Measurements from ENCODE around the gene EEF1AKMT2.
"Not testable (repeated sequence)": the region's sequence is repeated elsewhere in the genome, so short reads cannot be mapped to it uniquely, and the experiment has no call there.

The EEF1AKMT2 gene

DNA sequence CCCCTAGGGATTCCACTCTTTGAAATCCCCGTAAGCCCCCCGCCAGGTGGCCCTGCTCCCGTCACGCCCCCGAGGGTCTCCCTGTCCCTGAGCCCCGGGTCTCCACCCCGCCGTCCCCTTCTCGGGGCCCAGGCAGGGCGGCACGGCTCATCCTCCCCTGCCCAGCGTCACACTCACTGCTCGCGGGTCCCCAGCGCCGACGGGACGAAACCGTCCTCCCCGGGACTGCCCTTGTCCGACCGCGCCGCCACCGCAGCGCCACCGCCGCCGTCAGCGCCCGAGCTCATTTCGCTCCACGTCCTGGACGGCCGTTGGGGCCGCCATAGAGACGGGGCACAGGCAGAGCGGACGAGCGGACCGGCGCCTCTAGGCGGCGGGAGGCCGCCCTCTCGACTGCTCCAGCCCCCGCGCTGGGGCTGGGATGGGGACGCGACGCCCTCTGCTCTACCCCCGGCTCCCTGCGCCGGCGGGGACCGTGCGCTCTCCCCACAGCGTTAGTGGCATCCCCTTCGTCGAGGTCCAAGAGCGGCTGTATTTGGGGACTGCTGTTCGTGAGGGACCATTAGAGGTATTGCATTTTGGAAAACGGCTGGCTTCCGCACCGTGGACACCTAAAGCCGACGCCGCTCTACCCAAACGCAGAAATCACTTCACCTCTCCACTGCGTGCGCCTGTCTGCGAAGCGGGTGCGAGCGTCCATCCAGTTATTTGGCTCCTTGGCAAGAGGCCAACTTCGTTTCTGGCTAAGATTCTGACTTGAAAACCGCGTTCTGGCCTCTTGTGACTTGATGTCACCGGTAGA is at the start of gene EEF1AKMT2:
Gene EEF1AKMT2, minus strand, starts transcription at position 341 of the 802 bp plus-strand sequence. Its CDS starts 54 bp downstream, at position 287.
- peaks cover 25% of the 10 kb centered on the region for H3K36me3 ChIP-seq (ENCODE audit: control insufficient read depth, insufficient read depth, low read length)
- H3K9me3 ChIP-seq (ENCODE audit: control insufficient read depth, insufficient read depth, low read length), result no peaks in the 10 kb centered on the region
- H3K9ac ChIP-seq (ENCODE audit: low read depth, low read length), result peak within 1 kb of the TSS; percentile 82
- H3K4me3 ChIP-seq (ENCODE audit: low read depth, low read length), result peak within 1 kb of the TSS; percentile 90
- peak within 1 kb of the TSS; percentile 89 for H3K27ac ChIP-seq (ENCODE audit: low read depth, low read length)
- H3K4me1 ChIP-seq (ENCODE audit: control insufficient read depth, insufficient read depth, low read length), result no peaks in the 10 kb centered on the region
- no peaks in the 10 kb centered on the region for H3K27me3 ChIP-seq (ENCODE audit: control insufficient read depth, insufficient read depth, low read length)

DNA sequence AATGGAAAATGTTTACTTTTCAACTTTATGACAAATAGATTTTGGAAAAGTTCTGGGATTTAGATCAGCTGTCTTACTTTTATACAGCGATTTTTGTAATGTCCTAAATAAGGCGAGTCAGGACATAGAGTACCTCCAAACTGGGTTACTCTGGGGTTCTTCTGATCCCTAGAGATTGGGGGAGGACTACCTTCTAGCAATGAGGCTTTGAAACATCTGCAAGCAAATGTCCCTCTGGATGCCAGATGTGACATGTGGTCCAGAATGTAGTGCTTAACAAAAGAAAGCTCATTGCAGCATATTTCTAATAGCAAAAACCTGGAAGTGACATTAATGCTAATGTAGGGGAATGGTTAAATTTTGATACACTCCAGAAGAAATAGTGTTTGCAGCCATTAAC is 46.0 kb upstream of the EEF1AKMT2 start:
- Histone ChIP-seq H3K4me1 (ENCODE audit: control insufficient read depth, insufficient read depth, low read length) (no peaks in the 10 kb centered on the region), H3K36me3 (ENCODE audit: control insufficient read depth, insufficient read depth, low read length) (peaks cover 37% of the 10 kb centered on the region), H3K9me3 (ENCODE audit: control insufficient read depth, insufficient read depth, low read length) (no peaks in the 10 kb centered on the region), H3K27ac (ENCODE audit: low read depth, low read length) (no peak overlapping the region), H3K4me3 (ENCODE audit: low read depth, low read length) (no peak overlapping the region), H3K27me3 (ENCODE audit: control insufficient read depth, insufficient read depth, low read length) (no peaks in the 10 kb centered on the region), H3K9ac (ENCODE audit: low read depth, low read length) (no peak overlapping the region)

DNA sequence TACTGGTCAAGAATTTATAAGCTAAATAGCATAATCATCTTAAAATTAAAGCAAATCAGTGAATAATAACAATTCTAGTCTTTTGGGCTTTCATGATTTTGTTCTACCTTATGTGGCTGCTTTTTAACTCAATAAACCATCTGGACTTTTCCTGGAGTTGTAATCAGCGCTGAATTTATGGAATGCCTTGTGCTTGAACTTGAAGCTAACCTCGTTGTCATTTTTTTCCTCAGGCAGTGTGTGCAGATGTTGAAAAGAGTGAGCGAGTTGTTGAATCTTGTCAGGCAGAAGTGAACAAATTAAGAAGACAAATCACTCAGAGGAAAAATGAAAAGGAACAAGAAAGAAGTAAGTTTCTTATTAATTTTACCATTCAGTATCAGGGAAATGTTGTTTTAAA is 39.4 kb upstream of the EEF1AKMT2 start:
- no peaks in the 10 kb centered on the region for H3K4me1 ChIP-seq (ENCODE audit: control insufficient read depth, insufficient read depth, low read length)
- no peak overlapping the region for H3K27ac ChIP-seq (ENCODE audit: low read depth, low read length)
- peaks cover 94% of the 10 kb centered on the region for H3K36me3 ChIP-seq (ENCODE audit: control insufficient read depth, insufficient read depth, low read length)

DNA sequence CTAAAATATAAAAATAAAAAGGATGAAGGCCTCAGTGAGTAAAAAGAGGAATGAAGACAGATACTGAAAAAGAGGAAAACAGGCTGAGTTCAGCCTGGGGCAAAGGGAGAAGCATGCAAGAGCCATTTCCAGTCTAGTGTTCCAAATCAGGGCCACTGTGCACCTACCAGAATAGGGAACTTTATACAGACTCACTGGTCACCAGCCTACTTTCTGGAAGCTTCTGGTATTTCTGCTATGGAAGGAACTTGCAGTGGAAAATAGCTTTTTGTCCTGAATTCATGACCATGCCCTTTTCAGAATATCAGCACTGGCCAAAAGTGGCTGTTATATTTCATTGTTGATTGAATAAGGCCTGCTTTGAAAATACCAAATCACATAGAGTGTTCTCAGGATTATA is 38.8 kb upstream of the EEF1AKMT2 start:
- Histone ChIP-seq H3K36me3 (ENCODE audit: control insufficient read depth, insufficient read depth, low read length) (peaks cover 92% of the 10 kb centered on the region), H3K9ac (ENCODE audit: low read depth, low read length) (no peak overlapping the region), H3K4me3 (ENCODE audit: low read depth, low read length) (no peak overlapping the region), H3K27ac (ENCODE audit: low read depth, low read length) (no peak overlapping the region), H3K4me1 (ENCODE audit: control insufficient read depth, insufficient read depth, low read length) (no peaks in the 10 kb centered on the region), H3K27me3 (ENCODE audit: control insufficient read depth, insufficient read depth, low read length) (no peaks in the 10 kb centered on the region), H3K9me3 (ENCODE audit: control insufficient read depth, insufficient read depth, low read length) (no peaks in the 10 kb centered on the region)

More for the DNA sequence above, 39.4 kb upstream of the EEF1AKMT2 start:
- Histone ChIP-seq H3K9me3 (ENCODE audit: control insufficient read depth, insufficient read depth, low read length) (no peaks in the 10 kb centered on the region), H3K27me3 (ENCODE audit: control insufficient read depth, insufficient read depth, low read length) (no peaks in the 10 kb centered on the region), H3K9ac (ENCODE audit: low read depth, low read length) (no peak overlapping the region), H3K4me3 (ENCODE audit: low read depth, low read length) (no peak overlapping the region)

DNA sequence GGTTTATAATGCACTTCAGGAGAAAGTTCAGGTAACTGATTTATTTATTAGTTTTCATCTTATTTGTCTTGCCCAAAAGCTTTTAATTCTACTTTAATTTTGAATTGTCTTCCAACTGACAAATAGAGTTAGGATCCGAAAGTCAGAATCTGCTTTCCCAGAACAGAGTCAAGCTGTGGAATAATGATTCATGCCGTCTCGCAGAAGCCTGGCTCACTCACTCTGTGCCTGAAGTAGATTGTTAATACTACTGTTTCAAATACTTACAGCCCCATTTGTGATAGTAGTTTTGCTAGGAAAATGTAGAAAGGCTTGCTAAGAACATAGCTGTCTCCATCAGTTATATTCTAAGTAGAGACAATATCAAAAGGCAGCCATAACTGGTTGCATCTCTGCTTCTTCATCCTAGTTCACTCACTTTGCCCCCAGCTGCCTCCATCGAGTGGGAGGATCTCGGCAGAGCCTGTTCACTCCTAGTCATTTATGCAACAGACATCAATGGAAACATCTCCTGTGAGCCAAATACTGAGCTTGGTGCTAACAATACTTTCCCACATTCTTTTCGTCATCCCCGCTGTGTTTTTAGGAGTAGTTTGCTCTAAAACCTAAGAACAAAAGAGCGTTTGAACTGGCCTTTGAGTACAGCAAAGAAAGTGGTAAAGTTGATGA is 37.9 kb upstream of the EEF1AKMT2 start:
- H3K4me3 ChIP-seq (ENCODE audit: low read depth, low read length), result no peak overlapping the region
- peaks cover 85% of the 10 kb centered on the region for H3K36me3 ChIP-seq (ENCODE audit: control insufficient read depth, insufficient read depth, low read length)
- no peak overlapping the region for H3K27ac ChIP-seq (ENCODE audit: low read depth, low read length)
- no peak overlapping the region for H3K9ac ChIP-seq (ENCODE audit: low read depth, low read length)
- no peaks in the 10 kb centered on the region for H3K4me1 ChIP-seq (ENCODE audit: control insufficient read depth, insufficient read depth, low read length)
- no peaks in the 10 kb centered on the region for H3K9me3 ChIP-seq (ENCODE audit: control insufficient read depth, insufficient read depth, low read length)
- no peaks in the 10 kb centered on the region for H3K27me3 ChIP-seq (ENCODE audit: control insufficient read depth, insufficient read depth, low read length)

DNA sequence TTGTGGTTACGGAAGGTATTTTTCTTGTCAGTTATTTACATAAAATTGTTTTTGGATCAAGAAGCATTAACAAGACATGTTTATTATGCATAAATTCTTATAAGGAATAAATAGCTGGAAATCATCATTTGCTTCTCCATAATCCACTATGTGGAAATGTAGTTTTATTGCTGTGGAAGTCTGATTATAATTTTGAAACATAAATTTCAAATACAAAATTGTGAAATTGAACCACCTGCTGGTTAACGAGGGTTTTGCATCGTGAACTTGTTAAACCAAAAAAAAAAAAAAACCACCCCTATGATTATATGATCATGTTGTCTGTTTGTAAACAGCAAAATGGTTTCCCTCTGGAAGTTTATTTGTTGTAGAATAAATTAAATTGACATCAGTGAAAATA is 35.8 kb upstream of the EEF1AKMT2 start:
- H3K9me3 ChIP-seq (ENCODE audit: control insufficient read depth, insufficient read depth, low read length), result no peaks in the 10 kb centered on the region
- no peak overlapping the region for H3K9ac ChIP-seq (ENCODE audit: low read depth, low read length)
- no peaks in the 10 kb centered on the region for H3K27me3 ChIP-seq (ENCODE audit: control insufficient read depth, insufficient read depth, low read length)
- H3K27ac ChIP-seq (ENCODE audit: low read depth, low read length), result no peak overlapping the region
- no peaks in the 10 kb centered on the region for H3K4me1 ChIP-seq (ENCODE audit: control insufficient read depth, insufficient read depth, low read length)
- no peak overlapping the region for H3K4me3 ChIP-seq (ENCODE audit: low read depth, low read length)
- H3K36me3 ChIP-seq (ENCODE audit: control insufficient read depth, insufficient read depth, low read length), result peaks cover 69% of the 10 kb centered on the region

DNA sequence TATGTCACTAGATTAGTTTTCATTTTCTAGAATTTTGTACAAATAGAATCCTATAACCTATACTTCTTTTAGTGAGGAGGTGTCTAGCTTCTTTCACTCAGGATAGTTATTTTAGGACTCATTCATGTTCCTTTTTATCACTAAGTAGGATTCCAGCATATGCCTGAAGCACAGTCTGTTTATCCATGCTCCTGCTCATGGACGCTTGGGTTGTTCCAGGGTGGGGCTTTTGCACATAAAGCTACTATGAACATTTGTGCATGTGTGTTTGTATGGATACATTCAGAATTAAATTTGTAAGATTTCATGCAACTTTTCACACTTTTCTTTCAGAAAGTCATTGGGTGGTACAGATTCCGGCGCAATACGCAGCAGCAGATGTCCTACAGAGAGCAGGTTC is 34.6 kb upstream of the EEF1AKMT2 start:
- no peak overlapping the region for H3K27ac ChIP-seq (ENCODE audit: low read depth, low read length)
- peaks cover 65% of the 10 kb centered on the region for H3K36me3 ChIP-seq (ENCODE audit: control insufficient read depth, insufficient read depth, low read length)
- no peak overlapping the region for H3K9ac ChIP-seq (ENCODE audit: low read depth, low read length)
- H3K27me3 ChIP-seq (ENCODE audit: control insufficient read depth, insufficient read depth, low read length), result no peaks in the 10 kb centered on the region
- no peak overlapping the region for H3K4me3 ChIP-seq (ENCODE audit: low read depth, low read length)
- H3K9me3 ChIP-seq (ENCODE audit: control insufficient read depth, insufficient read depth, low read length), result no peaks in the 10 kb centered on the region
- no peaks in the 10 kb centered on the region for H3K4me1 ChIP-seq (ENCODE audit: control insufficient read depth, insufficient read depth, low read length)

DNA sequence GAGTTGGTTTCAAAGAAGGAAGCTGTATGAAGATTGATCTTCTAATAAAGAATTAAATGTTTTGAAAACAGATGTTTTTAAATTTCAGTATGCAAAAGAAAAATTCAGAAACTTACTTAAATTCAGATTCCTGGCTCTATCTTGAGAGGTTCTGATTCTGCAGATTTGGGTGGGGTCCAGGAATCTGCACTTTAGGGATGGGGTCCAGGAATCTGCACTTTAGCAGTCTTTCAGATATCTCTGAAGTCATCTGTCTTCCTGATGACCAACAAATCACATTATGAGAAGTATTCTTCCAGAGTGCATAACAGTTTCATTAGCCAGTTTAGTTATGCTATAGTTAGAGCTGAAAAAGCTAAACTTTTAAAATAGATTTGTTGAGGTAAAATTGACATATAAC is 34.0 kb upstream of the EEF1AKMT2 start:
- no peak overlapping the region for H3K9ac ChIP-seq (ENCODE audit: low read depth, low read length)
- no peaks in the 10 kb centered on the region for H3K9me3 ChIP-seq (ENCODE audit: control insufficient read depth, insufficient read depth, low read length)
- H3K4me1 ChIP-seq (ENCODE audit: control insufficient read depth, insufficient read depth, low read length), result no peaks in the 10 kb centered on the region
- no peak overlapping the region for H3K27ac ChIP-seq (ENCODE audit: low read depth, low read length)
- H3K4me3 ChIP-seq (ENCODE audit: low read depth, low read length), result no peak overlapping the region
- H3K36me3 ChIP-seq (ENCODE audit: control insufficient read depth, insufficient read depth, low read length), result peaks cover 59% of the 10 kb centered on the region
- H3K27me3 ChIP-seq (ENCODE audit: control insufficient read depth, insufficient read depth, low read length), result no peaks in the 10 kb centered on the region

DNA sequence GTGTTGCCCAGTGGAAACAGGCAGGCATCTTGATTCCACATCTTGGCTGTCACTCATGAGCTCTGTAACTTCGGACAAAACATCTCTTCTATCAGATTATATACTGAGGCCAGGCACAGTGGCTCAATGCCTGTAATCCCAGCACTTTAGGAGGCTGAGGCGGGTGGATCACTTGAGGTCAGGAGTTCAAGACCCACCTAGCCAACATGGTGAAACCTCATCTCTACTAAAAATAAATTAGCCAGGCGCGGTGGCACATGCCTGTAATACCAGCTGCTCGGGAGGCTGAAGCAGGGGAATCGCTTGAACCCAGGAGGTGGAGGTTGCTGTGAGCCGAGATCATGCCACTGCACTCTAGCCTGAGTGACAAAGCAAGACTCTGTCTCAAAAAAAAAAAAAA is 33.2 kb upstream of the EEF1AKMT2 start:
- H3K36me3 ChIP-seq (ENCODE audit: control insufficient read depth, insufficient read depth, low read length), result peaks cover 56% of the 10 kb centered on the region
- not testable (repeated sequence) for H3K27me3 ChIP-seq (ENCODE audit: control insufficient read depth, insufficient read depth, low read length); H3K27ac ChIP-seq (ENCODE audit: low read depth, low read length); H3K9me3 ChIP-seq (ENCODE audit: control insufficient read depth, insufficient read depth, low read length); H3K9ac ChIP-seq (ENCODE audit: low read depth, low read length); H3K4me3 ChIP-seq (ENCODE audit: low read depth, low read length); H3K4me1 ChIP-seq (ENCODE audit: control insufficient read depth, insufficient read depth, low read length)

DNA sequence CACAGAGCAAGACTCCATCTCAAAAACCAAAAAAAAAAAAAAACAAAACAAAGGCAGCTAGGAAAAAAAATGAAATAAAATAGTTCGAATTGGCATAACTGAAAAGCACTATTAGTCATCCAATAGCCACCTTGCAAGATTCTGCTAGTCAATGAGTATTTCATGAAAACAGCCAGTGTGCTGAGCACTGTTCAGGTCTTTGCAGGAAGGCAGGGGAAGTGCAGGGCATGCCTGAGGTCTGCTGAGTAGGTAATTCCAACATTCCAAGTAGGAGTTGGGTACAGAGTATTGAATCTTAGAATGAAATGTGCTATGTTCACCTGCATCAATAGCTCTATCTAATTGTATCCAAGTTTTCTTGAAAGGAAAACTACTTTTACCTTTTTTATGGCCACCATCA is 32.8 kb upstream of the EEF1AKMT2 start:
- Histone ChIP-seq H3K9ac (ENCODE audit: low read depth, low read length) (no peak overlapping the region), H3K9me3 (ENCODE audit: control insufficient read depth, insufficient read depth, low read length) (no peaks in the 10 kb centered on the region), H3K4me3 (ENCODE audit: low read depth, low read length) (no peak overlapping the region), H3K4me1 (ENCODE audit: control insufficient read depth, insufficient read depth, low read length) (no peaks in the 10 kb centered on the region), H3K27me3 (ENCODE audit: control insufficient read depth, insufficient read depth, low read length) (no peaks in the 10 kb centered on the region), H3K36me3 (ENCODE audit: control insufficient read depth, insufficient read depth, low read length) (peaks cover 56% of the 10 kb centered on the region), H3K27ac (ENCODE audit: low read depth, low read length) (no peak overlapping the region)

DNA sequence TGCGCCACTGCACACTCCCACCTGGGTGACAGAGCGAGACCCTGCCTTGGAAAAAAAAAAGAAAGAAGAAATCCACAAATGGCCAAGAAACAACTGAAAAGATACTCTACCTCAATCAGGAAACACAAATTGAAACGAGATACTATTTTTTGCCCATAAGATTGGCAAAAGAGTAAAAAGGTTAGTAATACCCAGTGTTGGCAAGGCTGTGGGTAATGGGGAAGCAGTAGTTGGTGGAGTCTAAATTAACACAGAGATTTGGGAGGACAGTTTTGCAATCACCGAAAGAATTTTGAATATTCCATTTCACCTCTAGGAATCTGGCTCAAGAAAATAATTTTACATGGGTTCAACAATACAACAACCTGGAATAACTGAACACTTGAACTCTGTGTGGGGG is 29.8 kb upstream of the EEF1AKMT2 start:
- H3K27me3 ChIP-seq (ENCODE audit: control insufficient read depth, insufficient read depth, low read length), result no peaks in the 10 kb centered on the region
- peaks cover 54% of the 10 kb centered on the region for H3K36me3 ChIP-seq (ENCODE audit: control insufficient read depth, insufficient read depth, low read length)

More for the DNA sequence above, 29.8 kb upstream of the EEF1AKMT2 start:
- H3K9me3 ChIP-seq (ENCODE audit: control insufficient read depth, insufficient read depth, low read length), result no peaks in the 10 kb centered on the region
- H3K4me1 ChIP-seq (ENCODE audit: control insufficient read depth, insufficient read depth, low read length), result no peaks in the 10 kb centered on the region
- no peak overlapping the region for H3K9ac ChIP-seq (ENCODE audit: low read depth, low read length)
- H3K4me3 ChIP-seq (ENCODE audit: low read depth, low read length), result no peak overlapping the region
- H3K27ac ChIP-seq (ENCODE audit: low read depth, low read length), result no peak overlapping the region

Data from HUES48 (cell line).